HG02763 (cell line): Measurements from ENCODE around the gene ACOT7.
"Not testable (repeated sequence)": the region's sequence is repeated elsewhere in the genome, so short reads cannot be mapped to it uniquely, and the experiment has no call there.

Experiments
- ATAC-seq: cut with Tn5 transposase; IDR thresholded peaks from one replicate; pipeline ENCODE4 v1.9.1; 2021; ENCODE audit warnings: mild to moderate bottlenecking, moderate library complexity; ENCODE audit not compliant: unreplicated experiment

Gene ACOT7

GRCh38 chr1:6393400-6394187, at the start of gene ACOT7:
TSS of gene ACOT7 (minus strand) at chr1:6393767. CDS start at chr1:6393399, 368 bp downstream.
- peak; percentile 83 for ATAC-seq

- ATAC-seq, result no peak
Observed at GRCh38 chr1:6441586-6441985, 48.0 kb upstream of the ACOT7 start.

GRCh38 chr1:6440198-6441126, 46.9 kb upstream of the ACOT7 start:
- ATAC-seq, result no peak

- ATAC-seq, result no peak
Observed at GRCh38 chr1:6438047-6438525, 44.5 kb upstream of the ACOT7 start.

- ATAC-seq, result not testable (repeated sequence)
Observed at GRCh38 chr1:6437012-6437700, 43.6 kb upstream of the ACOT7 start.

GRCh38 chr1:6436277-6436676, 42.7 kb upstream of the ACOT7 start:
- ATAC-seq, result not testable (repeated sequence)

GRCh38 chr1:6435547-6435946, 42.0 kb upstream of the ACOT7 start:
- ATAC-seq, result no peak

- no peak for ATAC-seq
Observed at GRCh38 chr1:6435129-6435528, 41.6 kb upstream of the ACOT7 start.

GRCh38 chr1:6434186-6434585, 40.6 kb upstream of the ACOT7 start:
- ATAC-seq, result no peak

- not testable (repeated sequence) for ATAC-seq
Observed at GRCh38 chr1:6431645-6432579, 38.3 kb upstream of the ACOT7 start.

GRCh38 chr1:6429660-6430411, 36.3 kb upstream of the ACOT7 start:
- ATAC-seq, result not testable (repeated sequence)

- not testable (repeated sequence) for ATAC-seq
Observed at GRCh38 chr1:6428453-6428852, 34.9 kb upstream of the ACOT7 start.

- no peak for ATAC-seq
Observed at GRCh38 chr1:6427441-6428390, 34.1 kb upstream of the ACOT7 start.

GRCh38 chr1:6426972-6427350, 33.4 kb upstream of the ACOT7 start:
- ATAC-seq, result no peak

- ATAC-seq, result no peak
Observed at GRCh38 chr1:6426277-6426971, 32.9 kb upstream of the ACOT7 start.

- ATAC-seq, result no peak
Observed at GRCh38 chr1:6425658-6426057, 32.1 kb upstream of the ACOT7 start.
